GM12878 (cell line): ENCODE measurements around the gene ATP6V0A1. TPM values are rescaled to one million over a fixed set of nuclear protein-coding genes. Genes with fewer than 3 reads are reported as not detected.
A peak's percentile ranks its signal among the peaks of the same experiment; 100 is the strongest.

ENCODE experiments used
- ATAC-seq: fragments of 200-7000 bp; cut with Tn5 transposase; 3 replicates; pipeline ENCODE4 v1.9.1; 2020; ENCODE audit warnings: mild to moderate bottlenecking, moderate library complexity
- BruUV-seq: library from RNA; stranded (reverse); fragments of 400-500 nt; replicated peaks from 2 replicates; lab custom pipeline; 2021; lab: Mats Ljungman, UMichigan
- CTCF ChIA-PET: fragments of 300-600 bp; sonication (Branson Sonifier 250); formaldehyde crosslinking; extraction: SDS; loops from one replicate; lab custom pipeline; 2021; ENCODE audit warnings: inconsistent platforms; lab: Yijun Ruan, JAX
- POLR2A ChIA-PET: fragments of 350-600 bp; formaldehyde crosslinking; extraction: SDS; loops from one replicate; lab custom pipeline; 2021; ENCODE audit warnings: inconsistent platforms; lab: Charles Lee
- RAD21 ChIA-PET: fragments of 300-600 bp; sonication (Branson Sonifier 250); formaldehyde crosslinking; loops from one replicate; lab custom pipeline; 2023; ENCODE audit warnings: antibody characterized with exemption; ENCODE audit not compliant: unreplicated experiment; lab: Charles Lee
- SMC1A ChIA-PET: fragments of 300-600 bp; sonication (Branson Sonifier 250); formaldehyde crosslinking; loops from one replicate; lab custom pipeline; 2023; ENCODE audit not compliant: unreplicated experiment, uncharacterized antibody; lab: Charles Lee
- DNase-seq: peaks from one replicate; pipeline ENCODE4 v3.0.0-alpha.2; 2011; ENCODE audit warnings: low read depth, low spot score
- FAIRE-seq: peaks from 3 replicates; lab custom pipeline; 2011; peaks lifted over from hg19 to GRCh38; lab: Jason Lieb, UNC
- H2AFZ ChIP-seq: 2 replicates; pipeline ENCODE4 v1.6.0; 2011; ENCODE audit warnings: low read depth, low read length, control low read depth; ENCODE audit not compliant: control insufficient read depth
- H3K27ac ChIP-seq: 2 replicates; pipeline ENCODE4 v1.5.1; 2011; ENCODE audit warnings: control low read depth; ENCODE audit not compliant: control insufficient read depth, insufficient read depth
- H3K27me3 ChIP-seq, 2 experiments: replicated peaks in 1 of 2; 2 replicates each; pipeline versions ENCODE4 v1.6.0 to v1.6.1; 2011; ENCODE audit warnings: low read length in 1 of 2; ENCODE audit not compliant: control insufficient read depth in 2 of 2, insufficient read depth in 2 of 2
- H3K36me3 ChIP-seq, 2 experiments: 2 replicates each; pipeline ENCODE4 v1.5.1; 2011; ENCODE audit warnings: low read length in 1 of 2; ENCODE audit not compliant: control insufficient read depth in 2 of 2, insufficient read depth in 2 of 2
- H3K4me1 ChIP-seq: 2 replicates; pipeline ENCODE4 v1.6.1; 2011; ENCODE audit warnings: mild to moderate bottlenecking, low read length, moderate library complexity, mixed read lengths; ENCODE audit not compliant: control insufficient read depth, insufficient read depth
- H3K4me2 ChIP-seq: 2 replicates; pipeline ENCODE4 v1.6.0; 2011; ENCODE audit warnings: control low read depth; ENCODE audit not compliant: control insufficient read depth, insufficient read depth
- H3K4me3 ChIP-seq: fragments of 200-600 bp; sonication (generic); 2 replicates; pipeline ENCODE4 v1.5.1; 2016
- H3K79me2 ChIP-seq: 2 replicates; pipeline ENCODE4 v1.6.0; 2011; ENCODE audit warnings: low read length; ENCODE audit not compliant: control insufficient read depth, insufficient read depth
- H3K9ac ChIP-seq: 2 replicates; pipeline ENCODE4 v1.8.0; 2011; ENCODE audit warnings: low read length, control low read depth, mixed read lengths; ENCODE audit not compliant: control insufficient read depth, insufficient read depth
- H3K9me3 ChIP-seq: replicated peaks from 3 replicates; pipeline ENCODE4 v1.5.1; 2011; ENCODE audit warnings: mild to moderate bottlenecking, low read length; ENCODE audit not compliant: control insufficient read depth, insufficient read depth
- H4K20me1 ChIP-seq: 2 replicates; pipeline ENCODE4 v1.6.0; 2011; ENCODE audit not compliant: control insufficient read depth, insufficient read depth
- CUX1 ChIP-seq: IDR thresholded peaks from 2 replicates; pipeline ENCODE4 v1.6.1; 2012; ENCODE audit warnings: improper control_type of control experiment, low read depth, low read length; ENCODE audit not compliant: insufficient replicate concordance
- GATAD2B ChIP-seq: fragments of 450-650 bp; conservative IDR thresholded peaks from 2 replicates; pipeline ENCODE4 v1.6.1; 2017; ENCODE audit warnings: low read depth, mild to moderate bottlenecking, moderate library complexity
- HDAC2 ChIP-seq: fragments of 200-600 bp; sonication (generic); IDR thresholded peaks from 2 replicates; pipeline ENCODE4 v1.6.1; 2017
- RBBP5 ChIP-seq: fragments of 200-600 bp; sonication (generic); conservative IDR thresholded peaks from 2 replicates; pipeline ENCODE4 v1.6.1; 2016
- SREBF1 ChIP-seq: IDR thresholded peaks from 2 replicates; pipeline ENCODE4 v1.6.1; 2012; ENCODE audit warnings: mild to moderate bottlenecking, low read length
- ZBTB11 ChIP-seq: fragments of 450-650 bp; formaldehyde crosslinking; IDR thresholded peaks from 2 replicates; pipeline ENCODE4 v1.5.0; 2022; ENCODE audit warnings: mild to moderate bottlenecking, missing genetic modification characterization
- ZNF592 ChIP-seq: fragments of 450-650 bp; IDR thresholded peaks from 2 replicates; pipeline ENCODE4 v1.6.1; 2017; ENCODE audit warnings: mild to moderate bottlenecking, moderate library complexity
- WGBS: methylation state at CpG from one replicate; pipeline ENCODE4 v1.1.6; 2016; ENCODE audit warnings: low lambda C conversion rate; ENCODE audit not compliant: insufficient replicate concordance, insufficient coverage; ENCODE audit errors: missing lambda C conversion rate; 5-methylcytosine and 5-hydroxymethylcytosine counted together
- in situ Hi-C: fragments of 300-500 bp; cut with MboI; formaldehyde crosslinking; loops from 9 replicates; pipeline ENCODE4 v1.14.3; 2018; ENCODE audit warnings: mixed read lengths
- intact Hi-C: fragments of 100-400 bp; cut with micrococcal nuclease; formaldehyde crosslinking; loops from one replicate; pipeline ENCODE4 v1.14.2; 2022; ENCODE audit not compliant: unreplicated experiment
- polyA plus RNA-seq, 11 experiments: library from polyadenylated mRNA; depleted of rRNA in 4 of 11; unstranded in 6 of 11; stranded (reverse) in 5 of 11; fragments of >200 nt; fragmentation: Nextera tagmentation in 4 of 11; fragmentation: Illumina TruSeq in 1 of 11; extraction: Ambion mirVana in 4 of 11; extraction: Trizol in 1 of 11; gene quantifications; 1 replicate in 1 of 11; 2 replicates in 10 of 11; pipeline versions ENCODE4 v1.2.1 to v1.2.3, GENCODE V29; 2011 to 2016; ENCODE audit warnings: inconsistent platforms in 2 of 11, missing spikeins in 2 of 11, low read depth in 1 of 11
- total RNA-seq, 4 experiments: library from RNA; depleted of rRNA in 3 of 4; stranded (reverse); fragments of >200 nt in 3 of 4; fragmentation: Illumina TruSeq in 1 of 4; extraction: Trizol in 1 of 4; gene quantifications; 2 replicates each; pipeline versions ENCODE4 v1.2.1 to v1.2.3, GENCODE V29; 2013 to 2021

ATP6V0A1 gene
- total and polyA plus RNA-seq, 10 of the 15 experiments (the other 5 are each of a cell fraction or from before 2014, with no cell fraction given) = 3.0 to 76.6 (median 30.9) TPM

- no peak for TF ChIP-seq ZNF592
- no peak for TF ChIP-seq HDAC2
- no peak for TF ChIP-seq GATAD2B
Observed at GRCh38 chr17:42459801-42460281, 1.2 kb downstream of the ATP6V0A1 start (continued).

GRCh38 chr17:42460371-42460770 lies 1.7 kb downstream of the ATP6V0A1 start:
- DNase-seq = no peak
- H3K9me3 ChIP-seq = no peaks in the 10 kb centered on the region
- peak overlapping the region; percentile 80 for H3K27ac ChIP-seq
- WGBS = 96% methylated on average over 1 of the region's 1 CpG
- no peaks in the 10 kb centered on the region for H4K20me1 ChIP-seq
- FAIRE-seq = no peak
- TF ChIP-seq RBBP5 = no peak
- TF ChIP-seq SREBF1 = no peak
- TF ChIP-seq ZBTB11 (CRISPR knock-in tag) = no peak
- TF ChIP-seq CUX1 = no peak
- H3K4me3 ChIP-seq = peak overlapping the region; percentile 88
- H3K4me2 ChIP-seq = peak overlapping the region; percentile 77
- POLR2A ChIA-PET = interaction anchor here (1.0 to 1.2 kb wide), 3 partner anchors 14 to 72 kb away, joined by 3 to 5 read pairs (median 4); partner anchors contain the start of gene STAT3
- peaks cover 16% of the 10 kb centered on the region for H3K4me1 ChIP-seq
- peak overlapping the region; percentile 8 for H3K9ac ChIP-seq
- H2AFZ ChIP-seq = no peak overlapping the region
- RAD21 ChIA-PET = interaction anchor here (0.7 to 3.2 kb wide), 7 partner anchors 10 to 67 kb away, joined by 3 to 20 read pairs (median 5); no protein-coding TSS in a partner anchor
- no TSS peak for BruUV-seq
- peaks cover 25% of the 10 kb centered on the region for H3K79me2 ChIP-seq
- intact Hi-C loops (no loop called here), in situ Hi-C loops (no loop called here)
- H3K27me3 ChIP-seq = no peaks in the 10 kb centered on the region
- SMC1A ChIA-PET = interaction anchor here (0.7 to 2.6 kb wide), 17 partner anchors 8 to 67 kb away, joined by 3 to 16 read pairs (median 4); no protein-coding TSS in a partner anchor
- no peak for ATAC-seq
- peaks cover 0 to 2% of the 10 kb centered on the region in 2 experiments; a peak in 1 of 4 replicates for H3K36me3 ChIP-seq
- CTCF ChIA-PET = interaction anchor here (0.7 to 3.1 kb wide), 18 partner anchors 10 to 137 kb away, joined by 3 to 22 read pairs (median 5); no protein-coding TSS in a partner anchor
